Measurements from ENCODE around the gene ROS1. TPM values are rescaled to one million over a fixed set of nuclear protein-coding genes. Genes with fewer than 3 reads are reported as not detected.

The ROS1 gene
- total RNA-seq, 2 donors from 2014 or later = 0.14 TPM; not detected in 1

DNA sequence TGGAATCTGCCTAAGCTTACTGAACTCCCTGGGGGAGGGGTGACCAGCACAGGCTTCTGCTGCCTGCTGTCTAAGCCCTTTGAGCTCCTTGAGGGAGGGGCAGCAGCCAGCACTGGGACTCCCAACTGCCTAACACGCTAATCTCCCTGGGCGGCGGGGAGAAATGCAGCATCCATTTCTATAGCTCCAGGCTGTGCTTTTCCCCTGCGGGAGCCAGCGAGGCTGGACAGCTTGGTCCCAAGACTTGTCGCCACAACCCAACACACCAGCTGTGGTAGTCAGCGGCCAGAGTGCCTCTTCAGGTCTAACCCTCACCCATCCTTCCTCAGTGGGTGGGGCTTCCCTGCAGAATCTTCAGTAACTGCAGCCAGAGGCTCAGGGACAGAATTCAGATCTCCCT is 95.8 kb downstream of the ROS1 start:
- DNase-seq (ENCODE audit: low spot score) = peak; percentile 67
- intact Hi-C loops (cut with DNase I) = no loop called here

DNA sequence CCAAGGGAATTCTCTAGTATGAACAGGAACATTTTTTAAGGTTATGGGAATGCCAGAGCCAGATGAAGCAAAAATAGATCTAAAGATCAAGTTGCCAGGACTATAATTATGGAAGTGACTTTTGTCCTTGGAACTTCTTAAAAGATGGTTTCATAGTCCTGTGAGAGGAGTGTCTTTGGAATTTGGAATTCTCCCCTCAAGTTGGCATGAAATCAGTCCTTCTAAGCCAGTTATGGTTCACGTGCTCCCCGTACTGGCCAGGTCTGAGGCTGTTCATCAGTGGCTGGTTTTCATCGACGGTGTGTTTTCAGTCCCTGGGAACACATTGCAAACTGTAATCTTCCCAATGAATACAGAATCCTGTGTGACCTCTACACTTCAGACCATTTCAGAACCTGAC is 97.2 kb downstream of the ROS1 start:
- no peak for DNase-seq (ENCODE audit: low spot score)
- intact Hi-C loops (cut with DNase I) = no loop called here

GRCh38 chr6:117328005-117328389 is 97.7 kb downstream of the ROS1 start:
- intact Hi-C loops (cut with DNase I) = no loop called here

GRCh38 chr6:117327149-117328004 is 98.4 kb downstream of the ROS1 start:
- no peak for DNase-seq (ENCODE audit: low spot score)
- intact Hi-C loops (cut with DNase I) = loop anchor here in 1 of 2 donors (2.0 kb wide), 1 partner anchor 51 kb away; no protein-coding TSS in a partner anchor

More at GRCh38 chr6:117328005-117328389, 97.7 kb downstream of the ROS1 start:
- no peak for DNase-seq (ENCODE audit: low spot score)

DNA sequence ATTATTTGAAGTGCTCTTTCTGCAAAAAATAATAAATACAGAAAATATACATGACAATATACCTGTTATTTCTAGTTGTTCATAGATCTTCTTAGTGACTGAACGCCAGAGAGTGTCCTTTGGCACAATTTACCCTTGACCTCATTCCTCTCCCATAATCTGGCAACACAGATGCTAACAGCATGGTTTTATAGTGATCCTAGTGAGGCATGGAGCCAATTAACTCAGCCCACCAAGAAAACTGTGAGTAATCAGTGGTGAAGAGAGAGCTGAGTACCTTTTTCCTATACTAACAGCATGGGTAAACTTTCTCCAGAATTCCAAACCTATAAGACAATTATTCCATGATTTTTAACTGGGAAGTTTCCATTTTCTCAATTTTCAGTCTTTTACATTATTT is 99.3 kb downstream of the ROS1 start:
- DNase-seq (ENCODE audit: low spot score) = no peak
- intact Hi-C loops (cut with DNase I) = loop anchor here in 1 of 2 donors (2.0 kb wide), 1 partner anchor 52 kb away; no protein-coding TSS in a partner anchor

- intact Hi-C loops (cut with DNase I) = no loop called here
- DNase-seq (ENCODE audit: low spot score) = no peak
These were observed 108.5 kb downstream of the ROS1 start for GRCh38 chr6:117317261-117317660.

GRCh38 chr6:117311726-117312125 is 114.0 kb downstream of the ROS1 start:
- DNase-seq (ENCODE audit: low spot score) = no peak
- intact Hi-C loops (cut with DNase I) = no loop called here

GRCh38 chr6:117311310-117311709 is 114.4 kb downstream of the ROS1 start:
- intact Hi-C loops (cut with DNase I) = no loop called here

GRCh38 chr6:117309611-117310010 is 116.1 kb downstream of the ROS1 start:
- DNase-seq (ENCODE audit: low spot score) = no peak
- intact Hi-C loops (cut with DNase I) = no loop called here

More at GRCh38 chr6:117311310-117311709, 114.4 kb downstream of the ROS1 start:
- DNase-seq (ENCODE audit: low spot score) = no peak

GRCh38 chr6:117309069-117309468 is 116.7 kb downstream of the ROS1 start:
- intact Hi-C loops (cut with DNase I) = no loop called here
- no peak for DNase-seq (ENCODE audit: low spot score)

DNA sequence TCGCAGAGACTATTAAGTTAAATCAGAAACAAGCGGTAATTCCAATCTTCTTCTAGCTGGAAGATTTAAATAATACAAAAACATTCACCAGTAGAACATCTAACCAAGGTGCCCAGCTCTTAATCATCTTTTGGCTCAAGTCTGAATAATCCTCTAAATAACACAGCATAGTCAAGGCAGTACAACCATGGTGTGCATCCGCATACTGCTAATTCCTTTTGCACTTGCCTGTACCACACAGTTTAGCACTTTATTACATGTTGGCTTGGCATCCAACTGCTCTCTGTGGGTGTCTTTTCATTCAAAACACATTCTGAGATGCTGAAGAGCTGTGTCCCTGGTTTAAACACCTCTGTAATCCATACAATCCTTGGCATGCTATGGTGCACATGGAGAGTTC is 118.1 kb downstream of the ROS1 start:
- intact Hi-C loops (cut with DNase I) = no loop called here
- DNase-seq (ENCODE audit: low spot score) = no peak

GRCh38 chr6:117306227-117306790 is 119.4 kb downstream of the ROS1 start:
- no peak for DNase-seq (ENCODE audit: low spot score)
- intact Hi-C loops (cut with DNase I) = no loop called here

DNA sequence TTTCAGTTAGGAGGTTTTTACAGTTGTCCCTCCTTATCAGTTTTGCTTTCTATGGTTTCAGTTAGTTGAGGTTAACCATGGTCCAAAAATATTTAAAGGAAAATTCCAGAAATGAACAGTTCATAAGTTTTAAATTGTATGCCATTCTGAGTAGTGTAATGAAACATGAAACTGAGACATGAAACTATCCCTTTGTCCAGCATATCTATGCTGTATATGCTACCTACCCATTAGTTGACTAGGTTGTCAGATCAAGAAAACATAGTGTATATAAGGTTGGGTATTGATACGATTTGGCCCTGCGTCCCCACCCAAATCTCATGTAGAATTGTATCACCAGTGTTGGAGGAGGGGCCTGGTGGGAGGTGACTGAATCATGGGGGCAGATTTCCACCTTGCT is 121.3 kb downstream of the ROS1 start:
- intact Hi-C loops (cut with DNase I) = no loop called here
- no peak for DNase-seq (ENCODE audit: low spot score)

DNA sequence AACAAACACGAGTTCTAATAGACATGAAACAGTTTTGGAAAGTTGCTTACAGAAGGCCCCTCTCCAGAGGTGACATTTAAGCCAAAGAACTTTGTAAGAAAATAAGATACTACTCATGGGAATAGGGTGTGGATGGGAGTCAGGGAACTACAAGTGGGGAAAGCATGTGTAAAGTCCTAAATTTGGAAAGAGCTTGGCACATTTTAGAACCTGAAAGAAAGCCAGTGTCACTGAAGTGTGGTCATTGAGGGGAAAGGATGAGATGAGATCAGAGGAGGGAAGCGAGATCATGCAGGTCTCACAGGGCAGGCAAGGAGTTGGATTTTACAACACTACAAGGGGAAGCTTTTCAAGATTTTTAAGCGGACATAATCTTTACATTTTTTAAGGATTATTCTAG is 122.4 kb downstream of the ROS1 start:
- intact Hi-C loops (cut with DNase I) = no loop called here
- no peak for DNase-seq (ENCODE audit: low spot score)

GRCh38 chr6:117298941-117299340 is 126.8 kb downstream of the ROS1 start:
- no peak for DNase-seq (ENCODE audit: low spot score)
- intact Hi-C loops (cut with DNase I) = no loop called here

DNA sequence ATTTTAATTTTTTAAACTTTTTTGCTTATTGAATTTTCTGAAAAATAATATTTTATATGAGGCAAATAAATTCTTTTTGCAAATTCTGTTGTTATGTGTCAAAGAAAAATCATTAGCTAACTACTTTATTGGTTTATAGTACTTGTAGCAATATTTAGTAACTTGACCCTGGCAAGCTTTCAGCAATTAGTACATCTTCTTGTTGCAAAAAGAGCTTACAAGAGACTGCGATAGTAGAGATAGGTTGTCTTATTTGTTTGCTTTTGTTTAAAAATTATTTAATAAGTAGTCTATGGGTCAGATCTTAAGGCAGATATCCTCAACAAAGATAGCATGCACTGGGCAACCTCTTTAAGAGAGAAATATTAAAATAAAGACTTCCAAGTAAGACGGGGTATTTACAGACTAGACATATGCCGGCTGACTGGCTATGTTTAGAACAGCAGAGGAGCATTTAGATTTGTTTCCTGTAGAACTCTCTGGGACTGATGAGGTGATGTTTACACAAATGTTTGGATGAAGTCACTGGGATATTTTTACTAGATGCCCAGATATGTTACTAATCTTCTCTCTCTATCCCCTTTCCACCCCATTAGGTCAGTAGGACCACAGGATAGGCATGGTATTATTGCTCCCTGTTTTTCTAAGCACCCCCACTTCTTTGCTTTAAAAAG is 135.4 kb downstream of the ROS1 start:
- intact Hi-C loops (cut with DNase I) = no loop called here
- no peak for DNase-seq (ENCODE audit: low spot score)

DNA sequence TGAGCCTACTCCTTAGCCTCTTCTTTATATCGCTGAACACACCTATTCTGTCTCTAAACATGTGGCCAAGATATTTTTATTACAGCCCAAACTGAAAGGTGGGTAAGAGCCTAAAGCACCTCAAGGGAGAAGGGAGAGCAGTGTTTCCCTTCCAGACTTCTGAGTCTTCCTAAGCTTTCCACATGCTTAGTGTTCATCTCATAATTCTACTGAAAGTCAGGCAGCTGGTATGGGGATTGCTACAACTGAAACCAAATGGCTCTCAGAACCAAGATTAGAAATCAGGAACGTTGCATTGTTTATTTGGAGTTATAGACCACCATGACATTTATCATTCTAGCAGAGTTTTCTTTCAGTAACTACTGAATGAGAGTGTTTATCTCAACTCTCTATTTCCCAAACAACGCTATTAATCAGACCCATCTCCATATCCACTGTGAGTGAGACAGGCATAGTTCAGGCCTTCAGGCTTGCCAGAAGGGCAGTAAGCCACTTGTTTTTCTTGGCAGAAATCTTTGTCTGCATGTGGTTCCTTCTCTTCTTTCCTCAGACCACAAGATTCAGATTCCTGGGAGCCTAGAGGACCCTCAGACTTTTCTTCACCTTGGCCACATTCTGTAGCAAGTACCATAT is 137.5 kb downstream of the ROS1 start:
- no peak for DNase-seq (ENCODE audit: low spot score)

DNA sequence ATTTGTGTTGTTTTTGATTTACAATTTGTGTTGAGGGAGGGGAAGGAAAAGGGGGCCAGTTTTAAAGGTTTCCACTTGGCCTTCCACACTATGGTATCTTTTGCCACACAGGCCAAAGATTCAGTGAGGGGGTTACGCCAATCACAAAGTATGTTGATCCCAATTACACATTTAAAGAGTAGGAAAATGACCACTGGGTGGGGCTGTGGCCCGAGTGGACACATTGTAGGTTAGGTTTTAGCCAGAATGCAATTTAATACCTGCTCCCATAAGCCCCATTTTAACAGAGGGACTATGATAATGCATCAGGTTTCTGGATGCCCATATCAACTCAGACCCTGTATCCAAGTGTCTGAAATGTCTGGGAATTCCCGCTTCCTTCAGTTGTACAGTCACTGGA is 144.8 kb downstream of the ROS1 start:
- intact Hi-C loops (cut with DNase I) = no loop called here
- DNase-seq (ENCODE audit: low spot score) = no peak

More for the DNA sequence above, 137.5 kb downstream of the ROS1 start:
- intact Hi-C loops (cut with DNase I) = no loop called here

- DNase-seq (ENCODE audit: low spot score) = no peak
- intact Hi-C loops (cut with DNase I) = no loop called here
These were observed 148.9 kb downstream of the ROS1 start for GRCh38 chr6:117276778-117277316.

- intact Hi-C loops (cut with DNase I) = no loop called here
- no peak for DNase-seq (ENCODE audit: low spot score)
These were observed 150.0 kb downstream of the ROS1 start for GRCh38 chr6:117275711-117276110.

All from posterior vena cava (tissue), 2 donors.